ENCODE measurements around the gene SLC16A12. TPM values are rescaled to one million over a fixed set of nuclear protein-coding genes. Genes with fewer than 3 reads are reported as not detected.

SLC16A12 gene
- total and polyA plus RNA-seq, 2 of the 8 experiments (the other 6 are each of a cell fraction or from before 2014, with no cell fraction given) = 1.6 to 1.9 TPM

DNA sequence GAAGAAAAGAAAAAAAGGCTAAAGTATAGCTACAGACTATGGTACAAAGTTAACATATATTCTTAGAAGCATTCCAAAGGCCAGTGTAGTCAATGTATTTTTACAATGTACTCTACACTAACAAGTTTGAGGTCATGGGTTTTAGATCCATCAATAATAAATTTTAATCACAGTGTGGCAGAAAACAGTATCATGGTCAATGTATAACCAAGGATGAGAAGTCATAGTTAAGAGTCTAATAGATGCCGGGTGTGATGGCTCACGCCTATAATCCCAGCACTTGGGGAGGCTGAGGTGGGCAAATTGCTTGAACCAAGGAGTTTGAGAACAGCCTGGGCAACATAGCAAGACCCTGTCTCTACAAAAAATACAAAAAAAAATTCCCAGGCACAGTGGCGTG, 53.1 kb downstream of the SLC16A12 start (continued):
- no peak for TF ChIP-seq CHD1 (IDR thresholded peaks at IDR 0.05; ENCODE audit: low read depth, low read length)

Data from H1 (cell line).